GM20000 (cell line): ENCODE data around the gene TGIF1.
A peak's percentile ranks its signal among the peaks of the same experiment; 100 is the strongest.

Experiments used
- DNase-seq: peaks from one replicate; pipeline ENCODE4 v3.0.0; 2012; ENCODE audit warnings: low spot score
- TF ChIP-seq, protein P1 (sequence below): IDR thresholded peaks from 2 replicates; pipeline ENCODE4 v1.5.1; 2012; ENCODE audit warnings: mild to moderate bottlenecking, control low read depth; ENCODE audit errors: extremely low read depth, missing control alignments

The TGIF1 gene

DNA sequence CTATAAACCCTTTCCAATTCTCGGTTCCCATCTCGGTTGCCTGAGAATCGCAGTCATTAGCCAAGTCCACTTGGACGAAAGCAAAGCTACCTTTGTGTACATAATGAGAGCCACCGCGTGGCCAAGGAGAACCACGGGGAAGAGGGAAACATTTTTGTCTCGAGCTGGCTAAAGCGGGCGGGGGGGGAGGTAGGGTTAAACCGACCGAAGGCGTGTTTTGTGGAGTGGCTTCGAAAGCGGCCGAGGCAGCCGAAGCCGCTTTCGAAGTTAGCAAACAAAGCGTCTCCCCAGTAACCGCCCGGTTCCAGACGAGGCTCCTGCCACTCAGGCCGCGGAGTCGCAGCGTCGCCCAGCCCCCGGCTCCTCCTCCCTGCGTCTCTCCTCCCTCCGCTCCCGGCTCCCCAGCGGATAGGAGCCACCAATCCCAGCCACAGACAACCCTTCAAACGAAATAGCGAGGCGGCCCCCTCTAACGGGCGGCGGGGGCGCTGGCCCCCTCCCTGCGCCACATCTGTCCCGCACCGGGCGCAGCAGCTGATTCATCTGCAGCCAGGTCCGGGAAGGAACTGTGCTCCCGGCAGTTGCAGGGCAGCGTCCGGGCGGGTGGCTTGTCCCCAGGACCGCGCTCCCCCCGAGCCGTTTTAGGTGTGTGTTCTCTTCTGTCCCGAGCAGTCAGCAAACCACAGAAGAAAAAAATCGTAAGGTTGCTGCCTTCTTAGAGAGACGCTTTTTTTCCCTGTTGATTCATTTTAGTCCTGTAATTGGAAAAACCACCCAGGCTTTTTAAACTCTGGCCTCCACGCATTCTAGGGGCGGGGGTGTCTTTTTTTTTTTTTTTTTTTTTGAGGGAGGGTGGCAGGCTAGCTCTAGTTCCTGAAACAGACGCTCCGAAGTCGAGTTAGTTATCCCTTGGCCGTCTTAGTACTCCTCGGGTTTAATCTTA lies 1.8 kb upstream of the TGIF1 start:
- peak; percentile 84 for DNase-seq
- TF ChIP-seq, protein P1, sequence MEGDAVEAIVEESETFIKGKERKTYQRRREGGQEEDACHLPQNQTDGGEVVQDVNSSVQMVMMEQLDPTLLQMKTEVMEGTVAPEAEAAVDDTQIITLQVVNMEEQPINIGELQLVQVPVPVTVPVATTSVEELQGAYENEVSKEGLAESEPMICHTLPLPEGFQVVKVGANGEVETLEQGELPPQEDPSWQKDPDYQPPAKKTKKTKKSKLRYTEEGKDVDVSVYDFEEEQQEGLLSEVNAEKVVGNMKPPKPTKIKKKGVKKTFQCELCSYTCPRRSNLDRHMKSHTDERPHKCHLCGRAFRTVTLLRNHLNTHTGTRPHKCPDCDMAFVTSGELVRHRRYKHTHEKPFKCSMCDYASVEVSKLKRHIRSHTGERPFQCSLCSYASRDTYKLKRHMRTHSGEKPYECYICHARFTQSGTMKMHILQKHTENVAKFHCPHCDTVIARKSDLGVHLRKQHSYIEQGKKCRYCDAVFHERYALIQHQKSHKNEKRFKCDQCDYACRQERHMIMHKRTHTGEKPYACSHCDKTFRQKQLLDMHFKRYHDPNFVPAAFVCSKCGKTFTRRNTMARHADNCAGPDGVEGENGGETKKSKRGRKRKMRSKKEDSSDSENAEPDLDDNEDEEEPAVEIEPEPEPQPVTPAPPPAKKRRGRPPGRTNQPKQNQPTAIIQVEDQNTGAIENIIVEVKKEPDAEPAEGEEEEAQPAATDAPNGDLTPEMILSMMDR: peak; percentile 0

- TF ChIP-seq, protein P1: no peak
- DNase-seq: peak; percentile 79
Measured at GRCh38 chr18:3448838-3449511, 997 bp upstream of the TGIF1 start.

DNA sequence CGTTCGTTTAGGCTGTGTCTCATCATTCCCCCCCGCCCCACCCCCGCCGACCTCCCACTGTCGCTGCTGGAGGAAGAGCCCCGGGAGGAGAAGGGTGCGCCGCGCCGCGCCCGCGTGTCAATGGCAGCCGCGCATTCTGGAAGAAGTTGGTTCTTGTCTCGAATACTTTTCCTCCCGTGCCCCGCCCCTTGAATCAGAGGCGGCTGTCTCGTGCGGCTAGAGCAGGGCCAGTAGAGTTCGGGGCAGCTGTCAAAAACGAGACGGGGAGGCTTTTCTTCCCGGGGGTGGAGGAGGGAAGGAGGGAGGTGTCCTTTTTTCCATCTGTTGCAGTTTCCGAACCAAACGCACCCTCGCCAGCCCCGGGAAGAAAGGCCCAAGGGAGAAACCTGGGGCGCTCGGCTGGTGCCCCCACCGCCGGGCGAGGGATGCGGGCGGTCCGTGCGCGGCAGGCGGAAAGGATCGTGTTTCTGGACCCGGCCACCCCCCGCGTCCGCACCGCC lies 410 bp upstream of the TGIF1 start:
- no peak for DNase-seq
- TF ChIP-seq, protein P1: no peak

DNA sequence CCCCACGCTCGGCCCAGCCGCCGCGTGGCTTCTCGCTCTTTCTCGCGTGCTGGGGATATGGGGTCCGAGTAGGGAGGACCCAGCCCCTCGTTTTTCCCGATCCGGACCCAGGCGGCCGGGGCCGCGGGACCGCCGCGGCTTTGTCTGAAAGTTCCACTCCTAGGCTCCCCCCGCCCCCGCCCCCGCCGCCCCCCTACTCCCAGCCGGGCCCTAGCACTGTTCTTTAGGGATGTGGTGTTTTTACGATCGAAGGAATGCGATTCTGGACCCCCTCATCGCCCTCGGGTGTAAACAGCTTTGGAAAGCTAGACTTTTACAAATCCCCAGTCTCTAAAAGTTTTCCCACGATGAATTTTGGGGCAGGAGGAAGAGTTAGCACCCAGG lies 819 bp downstream of the TGIF1 start:
- TF ChIP-seq, protein P1: no peak
- no peak for DNase-seq

DNA sequence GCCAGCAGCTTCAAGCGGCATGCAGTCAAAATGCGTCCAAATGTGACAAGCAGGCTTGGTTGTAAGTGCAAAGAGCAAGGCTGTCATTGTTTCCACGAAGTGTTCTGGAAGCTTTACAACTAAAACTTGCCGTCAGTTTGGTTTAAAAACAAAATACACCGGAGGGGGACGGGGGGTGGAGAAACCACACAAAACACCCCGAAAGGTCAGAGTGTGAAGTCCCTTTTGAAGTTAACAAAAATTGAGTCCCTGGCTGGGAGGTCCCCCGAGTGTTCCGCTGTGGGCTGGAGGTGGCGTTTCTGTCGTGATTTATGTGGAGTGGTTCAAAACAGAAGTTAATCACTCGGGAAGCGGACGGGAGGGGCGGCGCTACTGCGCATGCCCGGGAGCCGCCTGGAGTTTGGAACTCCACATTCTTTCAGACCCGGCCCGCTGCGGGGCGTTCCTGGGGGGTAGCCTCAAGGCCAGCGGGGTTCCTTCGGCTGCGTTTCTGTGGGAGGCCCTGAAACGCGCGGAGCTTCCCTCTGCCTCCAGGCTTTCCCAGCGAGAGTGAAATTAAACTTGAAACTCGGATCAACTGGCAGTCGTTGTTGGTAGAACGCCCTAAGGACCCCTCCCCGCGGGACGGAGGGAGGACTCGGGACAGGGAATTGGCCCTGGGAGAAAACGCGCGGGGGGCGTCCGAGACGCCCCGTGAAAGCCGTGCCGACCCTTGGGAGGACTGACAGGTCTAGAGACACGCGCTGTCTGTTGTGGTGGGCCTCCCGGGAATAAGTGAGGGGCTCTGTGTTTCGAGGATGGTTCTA lies 1.4 kb downstream of the TGIF1 start:
- TF ChIP-seq, protein P1: no peak
- peak; percentile 71 for DNase-seq

DNA sequence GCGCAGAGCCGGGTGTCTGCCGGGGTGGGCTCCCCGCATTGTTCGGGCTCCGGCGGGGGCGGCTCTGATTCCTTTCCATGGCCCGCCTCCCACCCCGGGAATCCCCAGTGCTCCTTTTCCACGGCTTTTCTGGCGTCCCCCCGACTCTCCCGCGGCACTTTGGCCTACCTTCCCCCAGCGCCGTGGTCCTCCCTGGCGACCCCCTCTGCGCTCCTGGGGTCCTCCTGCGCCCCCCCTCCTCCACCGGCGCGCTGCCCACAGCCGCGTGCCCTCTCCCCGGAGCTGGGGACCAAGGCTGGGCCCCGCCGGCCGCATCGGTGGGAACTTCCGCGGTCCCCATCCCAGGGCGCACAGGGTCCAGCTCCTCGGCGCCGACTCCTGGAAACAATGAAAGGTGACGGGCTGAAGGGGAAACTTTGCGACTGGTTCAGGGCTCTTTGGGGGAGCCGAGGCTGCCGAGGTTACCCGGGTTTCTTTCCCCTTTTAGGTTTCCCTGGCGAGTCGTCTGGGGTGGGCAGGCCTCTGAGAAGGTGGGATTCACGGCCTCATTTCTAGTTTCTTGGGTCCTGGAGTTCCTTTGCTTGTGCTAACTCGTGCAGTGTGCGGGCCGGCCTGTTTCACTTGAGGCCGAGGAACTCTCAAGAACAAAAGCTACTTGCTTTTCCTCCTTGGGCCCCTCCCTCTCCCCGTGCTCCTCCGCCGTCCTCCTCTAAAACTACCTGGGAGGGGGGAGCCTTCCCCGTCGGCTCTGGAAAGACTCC lies 2.2 kb downstream of the TGIF1 start:
- TF ChIP-seq, protein P1: no peak
- peak; percentile 17 for DNase-seq
